Measurements from ENCODE around the gene AKNA. TPM values are rescaled to one million over a fixed set of nuclear protein-coding genes. Genes with fewer than 3 reads are reported as not detected.
A peak's percentile ranks its signal among the peaks of the same experiment; 100 is the strongest.

AKNA gene
- total RNA-seq, 8 experiments from 2014 or later = 2.7 to 25.7 (median 10.8) TPM

- WGBS, 10 experiments = 100% methylated on average over 1 of the region's 4 CpGs; no CpG with 5 or more reads in 9 of the 10 experiments
- in situ Hi-C loops (cut with MboI; ENCODE audit: low pct_unique_long_range_greater_than_20kb in 2 of 9, low sequenced_read_pairs in 9 of 9, unreplicated experiment in 9 of 9) = no loop called here
- Histone ChIP-seq H3K27ac (no peak overlapping the region), H3K4me3 (no peak overlapping the region), H3K4me1 (replicated peaks in 1 of 2) (peaks cover 6 to 10% of the 10 kb centered on the region in 2 donors)
- ATAC-seq (replicated peaks in 6 of 8) = no peak
These were observed 87.5 kb downstream of the AKNA start for GRCh38 chr9:114300153-114300845.

- in situ Hi-C loops (cut with MboI; ENCODE audit: low pct_unique_long_range_greater_than_20kb in 2 of 9, low sequenced_read_pairs in 9 of 9, unreplicated experiment in 9 of 9) = loop anchor here in 8 of 9 experiments (10.0 to 25.0 kb wide), 5 partner anchors 187 to 612 kb away; partner anchors contain the start of genes AMBP (in 3 of the 8) and KIF12 (in 3 of the 8)
- Histone ChIP-seq H3K27ac (no peak overlapping the region), H3K4me3 (no peak overlapping the region), H3K4me1 (replicated peaks in 1 of 2) (peaks cover 3 to 4% of the 10 kb centered on the region in 2 donors)
- WGBS, 10 experiments = 80 to 100% (median 92%) methylated on average over 1 to 8 of the region's 15 CpGs; no CpG with 5 or more reads in 2 of the 10 experiments
- no peak for ATAC-seq (replicated peaks in 6 of 8)
These were observed 88.3 kb downstream of the AKNA start for GRCh38 chr9:114299286-114300152.

- ATAC-seq (replicated peaks in 6 of 8) = no peak
- WGBS, 10 experiments = 83 to 100% (median 100%) methylated on average over 1 of the region's 1 CpG; no CpG with 5 or more reads in 1 of the 10 experiments
These were observed 91.4 kb downstream of the AKNA start for GRCh38 chr9:114296338-114296737.

GRCh38 chr9:114294664-114295063 lies 93.1 kb downstream of the AKNA start:
- peaks cover 0 to 3% of the 10 kb centered on the region in 2 donors for H3K4me1 ChIP-seq (replicated peaks in 1 of 2)
- in situ Hi-C loops (cut with MboI; ENCODE audit: low pct_unique_long_range_greater_than_20kb in 2 of 9, low sequenced_read_pairs in 9 of 9, unreplicated experiment in 9 of 9) = loop anchor here in 8 of 9 experiments (10.0 to 25.0 kb wide), 5 partner anchors 182 to 607 kb away; partner anchors contain the start of genes AMBP (in 3 of the 8) and KIF12 (in 3 of the 8)
- ATAC-seq (replicated peaks in 6 of 8) = no peak
- no peak overlapping the region for H3K4me3 ChIP-seq
- H3K27ac ChIP-seq = no peak overlapping the region

More at GRCh38 chr9:114296338-114296737, 91.4 kb downstream of the AKNA start:
- in situ Hi-C loops (cut with MboI; ENCODE audit: low pct_unique_long_range_greater_than_20kb in 2 of 9, low sequenced_read_pairs in 9 of 9, unreplicated experiment in 9 of 9) = loop anchor here in 8 of 9 experiments (10.0 to 25.0 kb wide), 5 partner anchors 184 to 609 kb away; partner anchors contain the start of genes AMBP (in 3 of the 8) and KIF12 (in 3 of the 8)
- Histone ChIP-seq H3K27ac (no peak overlapping the region), H3K4me3 (no peak overlapping the region), H3K4me1 (replicated peaks in 1 of 2) (no peaks in the 10 kb centered on the region)

GRCh38 chr9:114291886-114292590 lies 95.7 kb downstream of the AKNA start:
- ATAC-seq (replicated peaks in 6 of 8) = no peak
- Histone ChIP-seq H3K27ac (no peak overlapping the region), H3K4me1 (replicated peaks in 1 of 2) (peaks cover 5 to 8% of the 10 kb centered on the region in 2 donors), H3K4me3 (no peak overlapping the region)
- in situ Hi-C loops (cut with MboI; ENCODE audit: low pct_unique_long_range_greater_than_20kb in 2 of 9, low sequenced_read_pairs in 9 of 9, unreplicated experiment in 9 of 9) = loop anchor here in 8 of 9 experiments (10.0 to 25.0 kb wide), 5 partner anchors 180 to 605 kb away; partner anchors contain the start of genes AMBP (in 3 of the 8) and KIF12 (in 3 of the 8)
- WGBS, 10 experiments = 70 to 100% (median 91%) methylated on average over 1 to 9 of the region's 11 CpGs; no CpG with 5 or more reads in 1 of the 10 experiments

- Histone ChIP-seq H3K27ac (no peak overlapping the region), H3K4me3 (no peak overlapping the region), H3K4me1 (replicated peaks in 1 of 2) (peaks cover 5 to 8% of the 10 kb centered on the region in 2 donors)
- 0 to 38% (median 5%) methylated on average over 1 to 6 of the region's 12 CpGs; no CpG with 5 or more reads in 3 of the 10 experiments for WGBS, 10 experiments
- in situ Hi-C loops (cut with MboI; ENCODE audit: low pct_unique_long_range_greater_than_20kb in 2 of 9, low sequenced_read_pairs in 9 of 9, unreplicated experiment in 9 of 9) = loop anchor here in 8 of 9 experiments (10.0 to 25.0 kb wide), 5 partner anchors 179 to 604 kb away; partner anchors contain the start of genes AMBP (in 3 of the 8) and KIF12 (in 3 of the 8)
- ATAC-seq (replicated peaks in 6 of 8) = peak; percentile 61 to 83 (median 77)
These were observed 96.7 kb downstream of the AKNA start for GRCh38 chr9:114291064-114291474.

GRCh38 chr9:114290561-114290986 lies 97.2 kb downstream of the AKNA start:
- Histone ChIP-seq H3K4me3 (no peak overlapping the region), H3K27ac (no peak overlapping the region), H3K4me1 (replicated peaks in 1 of 2) (peaks cover 8 to 11% of the 10 kb centered on the region in 2 donors)
- WGBS, 10 experiments = no CpG with 5 or more reads among the region's 7 CpGs
- in situ Hi-C loops (cut with MboI; ENCODE audit: low pct_unique_long_range_greater_than_20kb in 2 of 9, low sequenced_read_pairs in 9 of 9, unreplicated experiment in 9 of 9) = loop anchor here in 8 of 9 experiments (10.0 to 25.0 kb wide), 5 partner anchors 178 to 603 kb away; partner anchors contain the start of genes AMBP (in 3 of the 8) and KIF12 (in 3 of the 8)
- peak in 5 of 8 experiments; percentile 2 to 45 (median 41) for ATAC-seq (replicated peaks in 6 of 8)

GRCh38 chr9:114289571-114290481 lies 98.0 kb downstream of the AKNA start:
- ATAC-seq (replicated peaks in 6 of 8) = no peak
- Histone ChIP-seq H3K4me3 (no peak overlapping the region), H3K27ac (no peak overlapping the region), H3K4me1 (replicated peaks in 1 of 2) (peaks cover 12 to 16% of the 10 kb centered on the region in 2 donors)
- 95% methylated on average over 3 of the region's 13 CpGs; no CpG with 5 or more reads in 9 of the 10 experiments for WGBS, 10 experiments
- in situ Hi-C loops (cut with MboI; ENCODE audit: low pct_unique_long_range_greater_than_20kb in 2 of 9, low sequenced_read_pairs in 9 of 9, unreplicated experiment in 9 of 9) = loop anchor here (10.0 to 25.0 kb wide), 6 partner anchors 178 to 603 kb away; partner anchors contain the start of genes AMBP (in 3 of the 9) and KIF12 (in 3 of the 9)

GRCh38 chr9:114289106-114289505 lies 98.7 kb downstream of the AKNA start:
- no peak for ATAC-seq (replicated peaks in 6 of 8)
- in situ Hi-C loops (cut with MboI; ENCODE audit: low pct_unique_long_range_greater_than_20kb in 2 of 9, low sequenced_read_pairs in 9 of 9, unreplicated experiment in 9 of 9) = loop anchor here in 8 of 9 experiments (10.0 to 25.0 kb wide), 5 partner anchors 177 to 602 kb away; partner anchors contain the start of genes AMBP (in 3 of the 8) and KIF12 (in 3 of the 8)
- Histone ChIP-seq H3K4me1 (replicated peaks in 1 of 2) (peaks cover 12 to 16% of the 10 kb centered on the region in 2 donors), H3K27ac (no peak overlapping the region), H3K4me3 (no peak overlapping the region)
- 40 to 80% methylated on average over 2 to 3 of the region's 13 CpGs; no CpG with 5 or more reads in 8 of the 10 experiments for WGBS, 10 experiments

GRCh38 chr9:114288193-114289091 lies 99.3 kb downstream of the AKNA start:
- peak in 4 of 8 experiments; percentile 8 to 63 (median 20) for ATAC-seq (replicated peaks in 6 of 8)
- no peak overlapping the region for H3K4me3 ChIP-seq
- no peak overlapping the region for H3K27ac ChIP-seq
- WGBS, 10 experiments = 20 to 100% (median 70%) methylated on average over 1 to 6 of the region's 23 CpGs; no CpG with 5 or more reads in 6 of the 10 experiments
- in situ Hi-C loops (cut with MboI; ENCODE audit: low pct_unique_long_range_greater_than_20kb in 2 of 9, low sequenced_read_pairs in 9 of 9, unreplicated experiment in 9 of 9) = loop anchor here in 8 of 9 experiments (10.0 to 25.0 kb wide), 5 partner anchors 176 to 601 kb away; partner anchors contain the start of genes AMBP (in 3 of the 8) and KIF12 (in 3 of the 8)
- H3K4me1 ChIP-seq (replicated peaks in 1 of 2) = peaks cover 12 to 16% of the 10 kb centered on the region in 2 donors
